Superior temporal gyrus (tissue), 1 donor: ENCODE measurements around the gene TOX3.

Experiments
- DNase-seq: peaks from one replicate; pipeline ENCODE4 v3.0.0-alpha.2; 2016; ENCODE audit errors: extremely low spot score

TOX3 gene

GRCh38 chr16:52398021-52398420 lies 148.9 kb downstream of the TOX3 start:
- no peak for DNase-seq

GRCh38 chr16:52393448-52393847 lies 153.5 kb downstream of the TOX3 start:
- DNase-seq = no peak

DNA sequence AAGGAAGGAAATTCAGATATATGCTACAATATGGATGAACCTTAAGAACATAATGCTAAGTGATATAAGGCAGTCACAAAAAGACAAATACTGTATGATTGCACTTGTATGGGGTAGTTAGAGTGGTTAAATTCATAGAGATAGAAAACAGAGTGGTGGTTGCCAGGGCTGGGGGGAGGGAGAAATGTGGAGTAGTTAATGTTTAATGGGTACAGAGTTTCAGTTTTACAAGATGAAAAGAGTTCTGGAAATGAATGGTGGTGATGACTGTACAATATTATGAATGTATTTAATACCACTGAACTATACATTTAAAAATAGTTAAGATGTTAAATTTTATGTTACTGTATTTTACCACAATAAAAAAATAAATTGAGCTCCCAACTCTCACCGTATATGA lies 157.9 kb downstream of the TOX3 start:
- DNase-seq = no peak
